GM21381 (cell line): Measurements from ENCODE around the gene SYNJ2.

Experiments
- ATAC-seq: cut with Tn5 transposase; IDR thresholded peaks from one replicate; pipeline ENCODE4 v1.9.1; 2021; ENCODE audit warnings: mild to moderate bottlenecking, moderate library complexity; ENCODE audit not compliant: unreplicated experiment

The SYNJ2 gene

DNA sequence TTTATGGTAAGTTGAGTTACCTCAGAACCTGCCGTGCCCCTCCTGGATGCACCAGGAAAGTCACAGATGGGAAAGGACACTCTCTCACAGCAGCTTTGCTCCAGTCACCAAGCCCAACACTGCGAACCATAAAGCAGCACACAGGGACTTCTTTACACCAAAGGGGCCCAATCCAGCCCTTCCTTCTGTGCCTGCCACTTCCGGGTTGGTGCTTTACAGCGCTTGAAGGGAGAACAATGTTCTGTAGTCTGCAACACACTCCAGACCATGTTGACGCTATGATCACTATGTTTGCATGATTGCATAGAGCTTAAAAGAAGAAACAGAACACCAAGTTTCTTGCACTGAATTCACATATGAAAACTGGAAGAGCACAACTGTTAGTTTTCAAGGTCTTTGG, 129.3 kb downstream of the SYNJ2 start:
- no peak for ATAC-seq

- no peak for ATAC-seq
Measured at GRCh38 chr6:158111987-158112386, 130.3 kb downstream of the SYNJ2 start.

GRCh38 chr6:158113802-158114201, 132.1 kb downstream of the SYNJ2 start:
- no peak for ATAC-seq

DNA sequence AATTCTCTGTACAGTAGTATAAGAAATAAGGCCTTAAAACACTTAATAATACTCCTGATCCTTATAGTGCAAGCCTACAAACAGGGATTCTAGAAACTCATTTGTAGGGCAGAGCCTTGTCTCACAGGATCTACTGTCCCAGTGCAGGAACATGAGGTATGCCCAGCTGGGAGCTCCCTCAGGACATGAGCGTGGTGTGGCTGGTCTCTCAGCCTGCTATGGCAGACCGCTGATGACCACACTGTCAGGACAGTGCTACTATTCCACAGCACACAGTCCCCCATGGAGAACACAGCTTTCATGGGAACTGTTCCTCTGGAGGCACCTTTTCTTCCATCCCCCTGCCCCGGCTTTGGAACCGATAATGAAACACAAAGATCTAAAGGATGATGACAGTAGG, 133.4 kb downstream of the SYNJ2 start:
- no peak for ATAC-seq

DNA sequence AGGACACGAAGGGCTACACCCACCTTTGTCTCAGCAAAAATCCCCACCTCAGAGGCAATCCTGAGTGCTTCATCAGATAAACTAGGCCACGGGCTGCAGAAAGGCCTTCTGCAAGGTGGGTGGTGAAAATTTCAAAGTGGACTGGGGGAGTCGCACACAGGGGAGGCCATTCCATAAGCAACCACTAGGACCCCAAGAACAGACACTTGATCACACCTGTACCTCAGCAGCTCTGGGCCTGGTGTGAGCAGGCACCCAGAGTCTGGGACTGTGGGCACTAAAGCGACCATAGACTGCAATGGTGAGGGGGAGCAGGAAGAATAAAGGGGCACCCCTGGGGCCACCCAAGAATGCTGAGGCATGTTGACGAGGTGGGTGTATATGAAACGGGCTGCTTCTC, 133.8 kb downstream of the SYNJ2 start:
- no peak for ATAC-seq

DNA sequence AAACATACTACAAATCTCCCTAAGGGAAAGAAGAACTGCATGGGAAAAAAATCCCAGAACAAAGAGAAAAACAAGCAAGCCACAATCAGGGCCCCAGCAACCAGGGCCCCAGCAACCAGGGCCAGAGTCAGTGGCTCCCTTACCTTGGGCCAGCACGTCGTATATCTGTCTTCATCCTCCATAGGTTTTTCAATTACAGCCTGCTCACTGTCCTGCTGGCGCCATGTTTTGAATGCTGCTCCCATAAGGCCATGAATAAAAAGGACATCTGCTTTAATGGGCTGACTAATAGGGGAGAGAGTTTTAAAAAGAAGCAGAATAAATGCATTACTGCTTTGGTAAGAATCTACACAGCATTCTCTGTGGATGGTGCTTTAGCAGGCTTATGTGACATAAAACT, 137.2 kb downstream of the SYNJ2 start:
- no peak for ATAC-seq

- no peak for ATAC-seq
Measured at GRCh38 chr6:158121335-158121734, 139.7 kb downstream of the SYNJ2 start.

- ATAC-seq, result no peak
Measured at GRCh38 chr6:158122048-158122447, 140.4 kb downstream of the SYNJ2 start.

DNA sequence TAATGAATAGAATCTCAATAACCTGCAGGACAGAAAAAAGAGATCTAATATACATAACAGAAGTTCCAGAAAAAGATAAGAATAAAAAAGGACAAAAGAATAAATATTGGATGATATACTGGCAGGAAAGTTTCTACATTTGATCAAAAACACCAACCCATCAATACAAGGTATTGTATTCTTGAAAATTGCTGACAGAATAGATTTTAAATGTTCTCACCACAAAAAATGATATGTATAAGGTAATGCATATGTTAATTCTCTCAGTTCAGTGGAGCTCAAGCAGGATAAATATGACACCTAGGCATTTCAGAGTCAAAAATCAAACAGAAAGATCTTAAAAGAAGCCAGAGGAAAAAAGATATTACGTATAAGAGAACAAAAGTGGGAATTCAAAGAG, 142.6 kb downstream of the SYNJ2 start:
- ATAC-seq, result no peak

GRCh38 chr6:158125271-158125670, 143.6 kb downstream of the SYNJ2 start:
- no peak for ATAC-seq

GRCh38 chr6:158131926-158132325, 150.3 kb downstream of the SYNJ2 start:
- ATAC-seq, result no peak

DNA sequence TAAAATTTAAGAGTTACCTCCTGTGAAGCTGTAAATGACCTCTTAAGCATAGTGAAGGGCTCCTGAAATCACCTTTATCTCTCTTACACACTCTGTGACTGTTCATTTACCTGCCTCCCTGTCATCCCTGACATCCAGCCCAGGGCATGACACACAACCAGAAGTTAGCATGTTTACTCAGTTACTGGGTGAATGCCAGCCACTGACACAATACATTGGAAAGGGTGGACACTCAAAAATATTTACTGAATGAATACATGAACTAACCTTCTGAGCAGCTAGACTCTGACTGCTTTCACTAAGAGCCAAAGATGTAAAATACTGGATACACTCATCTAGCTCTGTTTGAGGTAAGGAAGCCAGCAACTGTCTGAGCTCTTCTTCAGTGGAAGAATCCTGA, 161.1 kb downstream of the SYNJ2 start:
- no peak for ATAC-seq

GRCh38 chr6:158143700-158144099, 162.0 kb downstream of the SYNJ2 start:
- ATAC-seq, result no peak
